NOMO-1 treated with dmso at 0.1 percent for 144 hours (cell line): Measurements from ENCODE around the gene E4F1.
"Not testable (repeated sequence)": the region's sequence is repeated elsewhere in the genome, so short reads cannot be mapped to it uniquely, and the experiment has no call there.

ENCODE experiments used
- DNase-seq: peaks from one replicate; lab custom pipeline; 2025; ENCODE audit not compliant: unreplicated experiment; lab: John Stamatoyannopoulos, UW

Gene E4F1

DNA sequence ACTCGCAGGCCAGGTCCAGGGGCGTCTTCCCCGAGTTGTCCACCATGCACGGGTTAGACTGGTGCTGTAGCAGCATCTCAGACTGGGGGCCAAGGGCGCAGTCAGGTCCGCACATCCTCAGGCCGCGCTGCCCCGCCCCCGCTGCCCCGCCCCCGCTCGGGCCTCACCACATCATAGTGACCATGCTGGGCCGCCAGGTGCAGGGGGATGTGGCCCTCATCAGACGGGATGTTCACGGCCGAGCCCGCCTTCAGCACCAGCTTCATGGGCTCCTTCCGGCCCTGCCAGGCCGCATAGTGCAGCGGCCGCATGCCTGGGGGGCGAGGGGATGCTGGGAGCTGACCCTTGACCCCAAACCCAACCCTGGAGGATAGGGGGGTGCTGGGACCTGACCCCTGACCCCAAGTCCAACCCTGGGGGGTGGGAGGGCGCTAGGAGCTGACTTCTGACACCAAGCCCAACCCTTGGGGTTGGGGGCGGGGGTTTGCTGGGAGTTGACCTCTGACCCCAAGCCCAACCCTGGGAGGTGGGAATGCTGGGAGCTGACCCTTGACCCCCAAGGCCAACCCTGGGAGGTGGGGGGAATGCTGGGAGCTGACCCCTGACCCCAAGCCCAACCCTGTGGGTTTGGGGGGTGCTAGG is 34.0 kb upstream of the E4F1 start:
- no peak for DNase-seq

DNA sequence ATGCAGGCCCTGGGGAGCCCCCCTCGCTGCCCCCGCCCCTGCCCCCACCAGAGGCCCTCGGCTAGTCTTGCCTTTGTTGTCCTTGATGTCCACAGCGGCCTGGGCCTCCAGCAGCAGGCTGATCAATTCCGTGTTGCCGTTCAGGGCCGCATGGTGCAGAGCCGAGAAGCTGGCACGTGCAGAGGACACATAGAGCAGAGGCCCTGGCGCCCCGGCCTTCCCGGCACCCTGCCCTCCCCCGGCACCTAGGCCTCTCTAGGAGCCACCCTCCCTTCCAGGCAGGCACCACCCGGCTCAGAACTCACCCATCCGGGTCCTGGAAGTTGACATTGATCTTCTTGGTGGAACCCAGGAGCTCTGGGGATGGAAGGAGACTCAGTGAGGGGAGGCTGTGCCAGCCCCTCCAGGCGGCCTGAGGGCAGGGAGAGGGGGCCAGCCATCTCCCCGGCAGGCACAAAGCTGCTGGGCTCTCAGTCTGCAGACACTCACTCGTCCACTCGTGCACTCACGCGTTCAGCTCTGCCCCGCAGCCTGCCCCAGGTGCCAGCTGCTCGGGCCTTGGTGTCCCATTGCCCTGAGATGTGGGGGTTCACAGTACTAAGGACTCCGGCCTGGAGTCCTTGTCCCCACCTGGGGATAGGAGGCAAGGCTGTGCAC is 33.3 kb upstream of the E4F1 start:
- no peak for DNase-seq

- DNase-seq: no peak
These were observed 32.5 kb upstream of the E4F1 start for GRCh38 chr16:2190659-2191445.

DNA sequence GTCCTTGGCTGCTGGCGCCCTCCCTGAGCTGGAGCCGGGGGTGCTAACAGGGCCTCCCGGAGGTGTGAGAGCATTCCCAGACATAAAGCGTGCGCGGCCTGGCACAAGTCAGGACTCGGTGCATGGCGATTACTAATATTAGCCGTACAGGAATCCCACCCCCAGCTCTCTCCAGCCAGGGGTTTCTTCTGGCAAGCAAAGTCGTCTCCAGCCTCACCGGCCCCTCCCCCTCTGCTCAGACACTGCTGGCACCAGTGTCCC is 32.0 kb upstream of the E4F1 start:
- DNase-seq: no peak

- DNase-seq: no peak
These were observed 29.1 kb upstream of the E4F1 start for GRCh38 chr16:2194166-2194834.

DNA sequence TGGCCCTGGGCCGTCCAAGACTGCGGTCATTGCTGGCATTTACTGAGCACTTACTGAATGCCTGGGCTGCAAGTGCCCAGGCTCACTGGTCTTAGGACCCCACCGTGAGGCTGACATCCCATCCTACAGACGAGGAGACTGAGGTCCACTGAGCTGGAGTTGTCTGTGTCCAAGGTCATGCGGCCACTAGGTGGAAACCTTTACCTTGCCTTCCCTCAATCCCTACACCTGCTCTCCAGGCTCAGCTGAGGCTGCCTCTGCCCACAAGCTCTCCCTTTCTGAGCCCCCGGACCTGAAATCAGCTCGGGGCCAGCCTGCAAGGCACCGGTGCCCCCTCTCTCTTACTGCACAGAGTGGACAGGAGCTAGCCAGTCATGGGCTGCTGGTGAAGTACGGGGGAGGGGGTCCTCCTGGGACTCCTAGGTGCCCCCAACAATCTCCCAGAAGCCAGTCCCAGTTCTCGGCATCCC is 28.5 kb upstream of the E4F1 start:
- peak; percentile 31 for DNase-seq

- no peak for DNase-seq
These were observed 27.8 kb upstream of the E4F1 start for GRCh38 chr16:2195322-2196161.

DNA sequence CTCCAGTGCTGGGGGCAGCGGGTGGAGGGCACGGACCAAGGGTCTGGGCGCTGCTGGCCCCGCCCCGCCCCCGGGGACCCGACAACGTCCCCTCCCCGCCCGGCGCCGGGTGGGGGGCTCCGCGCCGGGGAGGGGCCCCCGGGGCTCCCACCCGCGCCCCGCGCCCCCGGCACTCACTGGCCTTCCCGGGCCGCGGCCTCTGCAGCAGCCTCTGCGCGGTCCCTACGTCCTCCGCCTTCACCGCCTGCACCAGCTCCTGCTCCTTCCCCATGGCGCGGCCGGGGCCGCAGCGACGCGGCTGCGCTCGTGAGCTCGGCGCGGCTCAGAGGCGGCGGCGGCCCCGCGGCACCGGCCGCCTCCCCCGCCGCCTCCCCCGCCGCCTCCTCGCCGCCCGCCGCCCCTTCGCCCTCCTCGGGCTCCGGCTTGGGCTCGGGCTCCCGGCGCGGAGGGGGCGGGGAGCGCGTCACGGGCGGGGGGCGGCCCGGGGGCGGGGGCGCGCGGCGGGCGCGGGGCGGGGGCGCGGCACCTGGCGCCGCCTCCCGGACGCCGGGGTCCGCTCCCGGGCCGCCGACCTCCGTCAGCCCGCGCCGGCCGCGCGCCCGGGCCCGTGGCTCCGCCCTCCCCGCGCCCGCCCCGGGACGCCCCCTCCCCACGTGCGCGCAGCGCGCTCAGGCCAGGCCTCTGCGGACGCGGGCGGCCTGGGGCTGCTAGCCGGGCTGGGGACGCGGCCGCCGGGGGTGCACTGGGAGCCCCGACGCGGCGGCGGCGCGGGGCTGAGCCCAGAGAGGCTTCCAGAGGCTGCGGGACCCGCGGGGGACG is 27.0 kb upstream of the E4F1 start, which contains the start of gene CASKIN1:
TSS of gene CASKIN1 (minus strand) at position 444 of the 819 bp plus-strand sequence. CDS start at position 271, 173 bp downstream.
- DNase-seq: peak; percentile 11

DNA sequence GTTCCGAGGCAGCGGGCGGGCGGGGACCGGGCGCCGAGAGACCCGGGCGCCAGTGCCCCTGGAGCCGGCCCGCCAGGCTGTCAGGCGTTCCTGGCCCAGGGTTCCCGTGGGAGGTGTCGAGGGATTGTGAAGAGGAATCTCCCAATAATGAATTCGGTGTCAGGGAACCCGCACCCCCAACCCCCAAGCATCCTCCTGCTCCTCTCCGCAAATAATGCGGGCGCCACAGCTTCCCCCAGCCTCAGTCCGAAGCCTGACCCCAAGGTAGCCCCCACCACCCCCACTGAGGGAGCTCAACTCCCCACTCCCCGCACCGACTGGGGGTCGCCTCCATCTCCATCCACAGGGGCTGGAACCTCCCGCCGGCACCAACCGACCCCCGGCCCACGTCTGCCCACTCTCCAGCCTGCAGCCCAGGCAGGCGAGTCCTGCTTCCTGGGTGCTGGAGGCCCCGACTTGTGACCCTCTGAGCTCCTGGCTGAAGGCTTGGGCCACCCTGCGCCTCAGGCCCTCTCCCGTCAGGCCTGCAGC is 26.3 kb upstream of the E4F1 start:
- no peak for DNase-seq

- no peak for DNase-seq
These were observed 25.6 kb upstream of the E4F1 start for GRCh38 chr16:2197765-2198164.

GRCh38 chr16:2198283-2198682 is 25.1 kb upstream of the E4F1 start:
- no peak for DNase-seq

DNA sequence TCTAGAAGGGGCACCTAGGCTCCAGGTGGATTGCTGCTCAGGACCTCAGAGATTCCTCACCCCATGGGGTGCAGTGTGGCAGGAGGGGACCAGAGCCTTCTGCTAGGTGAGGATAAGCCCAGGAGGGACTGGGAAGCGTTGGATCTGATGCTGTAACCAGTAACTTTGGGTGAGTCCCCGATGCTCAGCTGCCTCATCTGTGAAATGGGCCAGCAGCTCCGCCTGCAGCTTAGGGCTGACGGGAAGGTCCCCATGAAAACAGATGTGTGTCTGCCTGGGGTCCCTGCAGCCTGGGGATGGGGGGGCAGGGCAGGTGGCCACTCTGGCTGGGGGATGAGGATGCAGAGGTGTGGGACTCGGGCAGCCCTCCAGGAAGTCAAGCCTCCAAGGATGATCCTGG is 24.3 kb upstream of the E4F1 start:
- DNase-seq: no peak

DNA sequence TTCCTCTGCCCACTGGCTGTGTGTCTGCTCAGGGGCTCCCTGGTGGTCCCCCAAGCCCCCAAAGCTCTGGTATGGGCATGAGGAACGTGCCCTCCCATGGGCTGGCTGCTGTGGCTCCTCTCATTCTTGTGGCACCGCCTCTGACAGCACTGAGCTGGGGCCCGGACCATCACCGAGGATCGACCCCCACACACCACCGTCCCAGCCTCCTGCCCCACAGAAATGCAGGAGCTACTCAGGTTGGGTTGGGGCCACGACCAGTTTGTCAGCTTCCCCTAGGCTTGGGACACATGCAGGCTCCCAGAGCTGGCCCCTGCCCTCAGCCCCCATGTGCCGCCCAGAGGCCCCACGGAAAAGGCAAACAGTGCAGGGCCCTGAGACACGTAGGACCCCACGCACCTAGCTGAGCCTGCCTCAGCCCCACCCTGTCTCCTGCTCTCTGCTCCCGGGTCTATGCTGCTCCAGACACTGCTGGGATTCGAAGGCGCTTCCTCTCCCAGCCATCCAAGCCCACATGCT is 23.7 kb upstream of the E4F1 start:
- DNase-seq: no peak

DNA sequence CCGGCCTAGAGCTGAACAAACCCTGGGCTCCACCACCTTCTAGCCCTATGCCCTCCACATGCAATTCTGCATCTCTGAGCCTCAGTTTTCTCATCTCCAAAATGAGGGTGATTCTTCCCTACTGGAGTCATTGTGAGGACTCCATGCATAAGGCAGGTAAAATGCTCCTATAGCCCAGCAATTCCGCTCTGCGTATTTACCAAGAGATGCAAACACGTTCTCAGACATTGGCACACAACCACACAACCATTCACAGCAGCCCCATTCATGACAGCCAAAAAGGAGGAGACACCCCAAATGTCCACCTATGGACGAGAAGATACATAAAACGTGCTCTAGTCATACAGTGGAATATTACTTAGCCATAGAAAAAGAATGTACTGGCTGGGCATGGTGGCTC is 23.1 kb upstream of the E4F1 start:
- DNase-seq: no peak

GRCh38 chr16:2203119-2203688 is 20.2 kb upstream of the E4F1 start:
- not testable (repeated sequence) for DNase-seq

- DNase-seq: no peak
These were observed 18.8 kb upstream of the E4F1 start for GRCh38 chr16:2204416-2205103.

- peak; percentile 62 for DNase-seq
These were observed 18.1 kb upstream of the E4F1 start, which contains the start of gene MLST8 for GRCh38 chr16:2205104-2205966. Gene MLST8, plus strand, starts transcription at chr16:2205454. Its CDS starts 632 bp downstream, at chr16:2206086.

GRCh38 chr16:2205967-2206313 is 17.5 kb upstream of the E4F1 start:
- no peak for DNase-seq
